ENCODE measurements around the gene CLEC16A. TPM values are rescaled to one million over a fixed set of nuclear protein-coding genes. Genes with fewer than 3 reads are reported as not detected.

CLEC16A gene
- total RNA-seq, 4 donors from 2014 or later: 20.2 to 28.8 (median 22.8) TPM

GRCh38 chr16:10992112-10992511 is 47.7 kb downstream of the CLEC16A start:
- TF ChIP-seq, protein P1, sequence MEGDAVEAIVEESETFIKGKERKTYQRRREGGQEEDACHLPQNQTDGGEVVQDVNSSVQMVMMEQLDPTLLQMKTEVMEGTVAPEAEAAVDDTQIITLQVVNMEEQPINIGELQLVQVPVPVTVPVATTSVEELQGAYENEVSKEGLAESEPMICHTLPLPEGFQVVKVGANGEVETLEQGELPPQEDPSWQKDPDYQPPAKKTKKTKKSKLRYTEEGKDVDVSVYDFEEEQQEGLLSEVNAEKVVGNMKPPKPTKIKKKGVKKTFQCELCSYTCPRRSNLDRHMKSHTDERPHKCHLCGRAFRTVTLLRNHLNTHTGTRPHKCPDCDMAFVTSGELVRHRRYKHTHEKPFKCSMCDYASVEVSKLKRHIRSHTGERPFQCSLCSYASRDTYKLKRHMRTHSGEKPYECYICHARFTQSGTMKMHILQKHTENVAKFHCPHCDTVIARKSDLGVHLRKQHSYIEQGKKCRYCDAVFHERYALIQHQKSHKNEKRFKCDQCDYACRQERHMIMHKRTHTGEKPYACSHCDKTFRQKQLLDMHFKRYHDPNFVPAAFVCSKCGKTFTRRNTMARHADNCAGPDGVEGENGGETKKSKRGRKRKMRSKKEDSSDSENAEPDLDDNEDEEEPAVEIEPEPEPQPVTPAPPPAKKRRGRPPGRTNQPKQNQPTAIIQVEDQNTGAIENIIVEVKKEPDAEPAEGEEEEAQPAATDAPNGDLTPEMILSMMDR (IDR thresholded peaks at IDR 0.05; ENCODE audit: low read depth): no peak

GRCh38 chr16:10992797-10993196 is 48.4 kb downstream of the CLEC16A start:
- TF ChIP-seq, protein P1 (IDR thresholded peaks at IDR 0.05; ENCODE audit: low read depth): no peak

DNA sequence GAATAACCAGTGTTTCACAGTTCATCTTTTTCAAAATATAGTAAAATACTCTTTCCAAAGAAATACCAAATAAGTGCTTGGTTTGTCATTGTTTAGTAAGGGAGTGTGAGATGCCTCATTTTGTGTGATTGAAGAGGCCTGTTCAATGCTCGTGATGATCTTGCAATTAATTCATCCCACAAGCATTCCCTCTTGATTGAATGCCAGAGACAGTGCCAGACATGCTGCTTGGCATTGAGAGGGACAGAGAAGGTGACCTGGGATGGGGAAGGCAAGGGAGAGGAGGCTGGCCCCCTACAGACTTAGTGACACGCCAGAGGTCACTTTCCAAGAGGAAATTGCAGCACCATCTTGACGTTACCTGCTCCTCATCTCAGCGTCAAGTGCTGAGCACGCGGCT is 49.3 kb downstream of the CLEC16A start:
- TF ChIP-seq, protein P1 (IDR thresholded peaks at IDR 0.05; ENCODE audit: low read depth): no peak

DNA sequence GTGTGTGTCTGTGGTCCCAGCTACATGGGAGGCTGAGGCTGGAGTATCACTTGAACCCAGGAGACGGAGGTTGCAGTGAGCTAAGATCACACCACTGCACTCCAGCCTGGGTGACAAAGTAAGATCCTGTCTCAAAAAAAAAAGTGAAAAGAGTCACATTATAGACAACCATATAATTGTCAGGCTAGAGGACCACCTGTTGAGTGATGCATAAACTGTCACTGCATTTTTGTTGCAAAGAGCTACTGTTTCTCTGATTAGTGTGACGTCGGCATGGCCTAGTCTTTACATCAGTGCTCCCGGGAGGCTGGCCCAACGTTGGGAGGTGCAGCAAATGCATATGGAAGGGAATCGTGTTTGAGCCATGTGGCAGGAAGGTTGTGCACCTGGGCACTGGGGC is 50.2 kb downstream of the CLEC16A start:
- TF ChIP-seq, protein P1 (IDR thresholded peaks at IDR 0.05; ENCODE audit: low read depth): no peak

GRCh38 chr16:10995565-10995964 is 51.2 kb downstream of the CLEC16A start:
- TF ChIP-seq, protein P1 (IDR thresholded peaks at IDR 0.05; ENCODE audit: low read depth): no peak

GRCh38 chr16:10997485-10997884 is 53.1 kb downstream of the CLEC16A start:
- TF ChIP-seq, protein P1 (IDR thresholded peaks at IDR 0.05; ENCODE audit: low read depth): no peak

- TF ChIP-seq, protein P1 (IDR thresholded peaks at IDR 0.05; ENCODE audit: low read depth): no peak
Observed at GRCh38 chr16:10999300-10999699, 54.9 kb downstream of the CLEC16A start.
